Stimulated activated CD8-positive, alpha-beta memory T cell treated with anti-CD3 and anti-CD28 coated beads, Interleukin-7, amount 100 ng/mL, for 4 hours (primary cell): ENCODE results near the gene ATP5PO.
"Not testable (repeated sequence)": the region's sequence is repeated elsewhere in the genome, so short reads cannot be mapped to it uniquely, and the experiment has no call there.

ENCODE experiments used
- DNase-seq, 2 donors: peaks; one replicate each; pipeline ENCODE4 v3.0.0-alpha.2; 2020; ENCODE audit warnings: low read depth in 2 of 2

ATP5PO gene

GRCh38 chr21:33940881-33941245 is 25.3 kb upstream of the ATP5PO start:
- DNase-seq = no peak

GRCh38 chr21:33940164-33940880 is 24.7 kb upstream of the ATP5PO start:
- DNase-seq = no peak

- DNase-seq = no peak
Measured at GRCh38 chr21:33939226-33939625, 23.6 kb upstream of the ATP5PO start.

- no peak for DNase-seq
Measured at GRCh38 chr21:33938381-33938780, 22.8 kb upstream of the ATP5PO start.

- no peak for DNase-seq
Measured at GRCh38 chr21:33937931-33938339, 22.3 kb upstream of the ATP5PO start.

GRCh38 chr21:33937146-33937545 is 21.5 kb upstream of the ATP5PO start:
- no peak for DNase-seq

GRCh38 chr21:33936301-33937038 is 20.9 kb upstream of the ATP5PO start:
- no peak for DNase-seq

- no peak for DNase-seq
Measured at GRCh38 chr21:33932731-33933130, 17.1 kb upstream of the ATP5PO start.

- DNase-seq = no peak
Measured at GRCh38 chr21:33931799-33932390, 16.3 kb upstream of the ATP5PO start.

- peak; percentile 54 to 60 for DNase-seq
Measured at GRCh38 chr21:33931052-33931798, 15.6 kb upstream of the ATP5PO start.

GRCh38 chr21:33926248-33926647 is 10.6 kb upstream of the ATP5PO start:
- DNase-seq = not testable (repeated sequence)

- no peak for DNase-seq
Measured at GRCh38 chr21:33924766-33925100, 9.1 kb upstream of the ATP5PO start.

- DNase-seq = peak; percentile 72 to 78
Measured at GRCh38 chr21:33924079-33924765, 8.6 kb upstream of the ATP5PO start.

GRCh38 chr21:33917421-33917820 is 1.8 kb upstream of the ATP5PO start:
- DNase-seq = no peak

GRCh38 chr21:33916200-33916567 is 580 bp upstream of the ATP5PO start:
- no peak for DNase-seq

- no peak for DNase-seq
Measured at GRCh38 chr21:33914188-33914587, 1.4 kb downstream of the ATP5PO start.

GRCh38 chr21:33909756-33910155 is 5.8 kb downstream of the ATP5PO start:
- no peak for DNase-seq

GRCh38 chr21:33908760-33909159 is 6.8 kb downstream of the ATP5PO start:
- DNase-seq = no peak

- no peak for DNase-seq
Measured at GRCh38 chr21:33904041-33904440, 11.6 kb downstream of the ATP5PO start.

GRCh38 chr21:33902349-33902748 is 13.3 kb downstream of the ATP5PO start:
- DNase-seq = no peak

- no peak for DNase-seq
Measured at GRCh38 chr21:33901412-33902288, 14.0 kb downstream of the ATP5PO start.
